ENCODE measurements around the gene BTK. TPM values are rescaled to one million over a fixed set of nuclear protein-coding genes. Genes with fewer than 3 reads are reported as not detected.

BTK gene
- polyA plus RNA-seq, 1 experiment: not detected

DNA sequence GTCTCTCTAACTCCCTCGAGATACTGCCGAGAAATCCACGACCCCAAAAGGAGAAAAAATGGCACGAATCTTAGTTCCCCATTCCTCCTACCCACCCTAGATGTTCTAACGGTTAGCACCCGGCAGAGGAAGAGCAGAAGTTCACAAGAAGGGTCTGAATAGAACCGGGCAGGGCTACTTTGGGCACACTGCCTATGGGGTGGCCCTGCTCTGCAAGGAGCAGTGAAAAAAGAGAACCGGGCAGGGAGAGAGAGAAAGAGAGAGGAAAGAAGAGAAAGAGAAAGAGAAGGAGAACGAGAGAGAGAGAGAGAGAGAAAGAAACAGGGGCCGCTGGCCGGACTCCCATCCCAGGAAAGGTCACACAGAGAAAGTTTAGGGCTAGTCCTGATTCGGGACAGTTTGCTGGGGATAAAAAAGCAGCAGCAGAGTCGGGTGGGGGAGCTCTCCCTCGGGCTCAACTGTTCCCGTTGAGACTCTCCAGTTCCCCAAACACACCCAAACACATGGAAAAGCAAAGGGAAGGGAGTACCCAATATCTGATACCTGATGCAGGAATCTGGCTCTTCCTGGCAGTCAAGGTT, 21.3 kb upstream of the BTK start:
- TF ChIP-seq, protein P1, sequence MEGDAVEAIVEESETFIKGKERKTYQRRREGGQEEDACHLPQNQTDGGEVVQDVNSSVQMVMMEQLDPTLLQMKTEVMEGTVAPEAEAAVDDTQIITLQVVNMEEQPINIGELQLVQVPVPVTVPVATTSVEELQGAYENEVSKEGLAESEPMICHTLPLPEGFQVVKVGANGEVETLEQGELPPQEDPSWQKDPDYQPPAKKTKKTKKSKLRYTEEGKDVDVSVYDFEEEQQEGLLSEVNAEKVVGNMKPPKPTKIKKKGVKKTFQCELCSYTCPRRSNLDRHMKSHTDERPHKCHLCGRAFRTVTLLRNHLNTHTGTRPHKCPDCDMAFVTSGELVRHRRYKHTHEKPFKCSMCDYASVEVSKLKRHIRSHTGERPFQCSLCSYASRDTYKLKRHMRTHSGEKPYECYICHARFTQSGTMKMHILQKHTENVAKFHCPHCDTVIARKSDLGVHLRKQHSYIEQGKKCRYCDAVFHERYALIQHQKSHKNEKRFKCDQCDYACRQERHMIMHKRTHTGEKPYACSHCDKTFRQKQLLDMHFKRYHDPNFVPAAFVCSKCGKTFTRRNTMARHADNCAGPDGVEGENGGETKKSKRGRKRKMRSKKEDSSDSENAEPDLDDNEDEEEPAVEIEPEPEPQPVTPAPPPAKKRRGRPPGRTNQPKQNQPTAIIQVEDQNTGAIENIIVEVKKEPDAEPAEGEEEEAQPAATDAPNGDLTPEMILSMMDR (IDR thresholded peaks at IDR 0.05; ENCODE audit: low read depth, low read length): no peak
- Histone ChIP-seq H3K27me3 (ENCODE audit: control insufficient read depth, insufficient read depth, low read length) (no peaks in the 10 kb centered on the region), H3K4me3 (ENCODE audit: low read depth, low read length) (peak overlapping the region; percentile 85), H3K27ac (ENCODE audit: low read depth, low read length) (peak overlapping the region; percentile 86), H3K9me3 (ENCODE audit: control insufficient read depth, insufficient read depth, low read length) (no peaks in the 10 kb centered on the region)
- DNase-seq (ENCODE audit: low read depth, low spot score): no peak
- CTCF ChIA-PET: no interaction called here
- POLR2A ChIA-PET: interaction anchor here (1.5 kb wide), 1 partner anchor 16 kb away, joined by 7 read pairs; the partner anchor contains the start of gene RPL36A

- POLR2A ChIA-PET: no interaction called here
- Histone ChIP-seq H3K9me3 (ENCODE audit: control insufficient read depth, insufficient read depth, low read length) (no peaks in the 10 kb centered on the region), H3K27ac (ENCODE audit: low read depth, low read length) (no peak overlapping the region), H3K4me3 (ENCODE audit: low read depth, low read length) (no peak overlapping the region), H3K27me3 (ENCODE audit: control insufficient read depth, insufficient read depth, low read length) (no peaks in the 10 kb centered on the region)
- CTCF ChIA-PET: interaction anchor here (1.2 kb wide), 1 partner anchor 9 kb away, joined by 4 read pairs; the partner anchor contains the start of gene RPL36A
- TF ChIP-seq, protein P1 (IDR thresholded peaks at IDR 0.05; ENCODE audit: low read depth, low read length): no peak
- DNase-seq (ENCODE audit: low read depth, low spot score): no peak
These were observed 13.8 kb upstream of the BTK start for GRCh38 chrX:101399825-101400224.

DNA sequence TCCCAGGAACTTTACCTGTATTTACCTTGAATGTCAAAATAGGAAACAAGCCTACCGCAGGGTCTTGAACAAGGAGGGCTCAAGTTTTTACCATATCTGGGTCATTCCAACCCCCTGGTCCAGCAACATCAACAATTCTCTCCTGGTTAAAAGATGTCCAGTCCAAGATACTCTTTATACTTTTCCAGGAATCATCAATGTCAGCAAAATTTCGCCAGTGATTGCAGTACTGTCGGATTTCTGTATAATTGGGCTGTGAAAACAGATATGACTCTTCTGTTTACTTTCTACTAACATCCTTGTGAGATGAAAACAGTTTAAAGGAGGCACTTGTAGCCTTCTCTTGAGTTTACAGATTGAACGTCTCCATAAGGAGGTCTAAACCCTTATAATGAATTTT, 12.7 kb upstream of the BTK start:
- H3K9me3 ChIP-seq (ENCODE audit: control insufficient read depth, insufficient read depth, low read length): no peaks in the 10 kb centered on the region
- POLR2A ChIA-PET: no interaction called here

GRCh38 chrX:101397779-101398178, 11.8 kb upstream of the BTK start:
- TF ChIP-seq, protein P1 (IDR thresholded peaks at IDR 0.05; ENCODE audit: low read depth, low read length): no peak
- CTCF ChIA-PET: no interaction called here
- H3K4me3 ChIP-seq (ENCODE audit: low read depth, low read length): no peak overlapping the region
- POLR2A ChIA-PET: no interaction called here
- no peaks in the 10 kb centered on the region for H3K27me3 ChIP-seq (ENCODE audit: control insufficient read depth, insufficient read depth, low read length)
- DNase-seq (ENCODE audit: low read depth, low spot score): no peak
- no peak overlapping the region for H3K27ac ChIP-seq (ENCODE audit: low read depth, low read length)
- no peaks in the 10 kb centered on the region for H3K9me3 ChIP-seq (ENCODE audit: control insufficient read depth, insufficient read depth, low read length)

More for the DNA sequence above, 12.7 kb upstream of the BTK start:
- CTCF ChIA-PET: no interaction called here
- no peak overlapping the region for H3K4me3 ChIP-seq (ENCODE audit: low read depth, low read length)
- no peaks in the 10 kb centered on the region for H3K27me3 ChIP-seq (ENCODE audit: control insufficient read depth, insufficient read depth, low read length)
- H3K27ac ChIP-seq (ENCODE audit: low read depth, low read length): no peak overlapping the region
- TF ChIP-seq, protein P1 (IDR thresholded peaks at IDR 0.05; ENCODE audit: low read depth, low read length): no peak
- no peak for DNase-seq (ENCODE audit: low read depth, low spot score)

- no peaks in the 10 kb centered on the region for H3K27me3 ChIP-seq (ENCODE audit: control insufficient read depth, insufficient read depth, low read length)
- TF ChIP-seq, protein P1 (IDR thresholded peaks at IDR 0.05; ENCODE audit: low read depth, low read length): no peak
- DNase-seq (ENCODE audit: low read depth, low spot score): no peak
- no peak overlapping the region for H3K4me3 ChIP-seq (ENCODE audit: low read depth, low read length)
- POLR2A ChIA-PET: interaction anchor here (0.7 kb wide), 1 partner anchor 35 kb away, joined by 3 read pairs; no protein-coding TSS in a partner anchor
- H3K27ac ChIP-seq (ENCODE audit: low read depth, low read length): no peak overlapping the region
- no peaks in the 10 kb centered on the region for H3K9me3 ChIP-seq (ENCODE audit: control insufficient read depth, insufficient read depth, low read length)
- CTCF ChIA-PET: interaction anchor here (2.1 kb wide), 1 partner anchor 19 kb away, joined by 6 read pairs; no protein-coding TSS in a partner anchor
These were observed 9.8 kb upstream of the BTK start for GRCh38 chrX:101395789-101396188.
